PC-9 (cell line): Measurements from ENCODE around the gene ERAS. TPM values are rescaled to one million over a fixed set of nuclear protein-coding genes. Genes with fewer than 3 reads are reported as not detected.

Experiments
- BruUV-seq: library from RNA; stranded (reverse); fragments of 400-500 nt; replicated peaks from 2 replicates; lab custom pipeline; 2021; lab: Mats Ljungman, UMichigan
- CTCF ChIA-PET: fragments of 300-600 bp; sonication (Branson Sonifier 250); formaldehyde crosslinking; loops from one replicate; lab custom pipeline; 2022; ENCODE audit warnings: antibody characterized with exemption; lab: Charles Lee
- POLR2A ChIA-PET: fragments of 300-600 bp; sonication (Branson Sonifier 250); formaldehyde crosslinking; loops from one replicate; lab custom pipeline; 2022; ENCODE audit warnings: antibody characterized with exemption; ENCODE audit not compliant: unreplicated experiment; lab: Charles Lee
- DNase-seq, 2 experiments: peaks; one replicate each; pipeline versions ENCODE4 v3.0.0 to v3.0.0-alpha.2; 2015 to 2022; ENCODE audit warnings: mixed read lengths in 1 of 2
- H2AFZ ChIP-seq: fragments of 200-600 bp; sonication (generic); 2 replicates; pipeline ENCODE4 v1.8.1; 2017; ENCODE audit warnings: antibody characterized with exemption
- H3F3A ChIP-seq: fragments of 200-600 bp; sonication (generic); 2 replicates; pipeline ENCODE4 v1.8.1; 2017; ENCODE audit warnings: antibody characterized with exemption, mild to moderate bottlenecking, low read depth; ENCODE audit not compliant: insufficient read depth
- H3K27ac ChIP-seq: fragments of 200-600 bp; sonication (generic); 2 replicates; pipeline ENCODE4 v1.6.1; 2016; ENCODE audit warnings: mixed run types
- H3K27me3 ChIP-seq: fragments of 200-600 bp; sonication (generic); 2 replicates; pipeline ENCODE4 v1.6.1; 2016; ENCODE audit warnings: low read depth, mixed run types; ENCODE audit not compliant: insufficient read depth
- H3K36me3 ChIP-seq: fragments of 200-600 bp; sonication (generic); 2 replicates; pipeline ENCODE4 v1.6.1; 2016; ENCODE audit warnings: low read depth, mixed run types
- H3K4me1 ChIP-seq: fragments of 200-600 bp; sonication (generic); replicated peaks from 2 replicates; pipeline ENCODE4 v1.6.1; 2016; ENCODE audit warnings: mixed run types; ENCODE audit not compliant: insufficient read depth
- H3K4me2 ChIP-seq: fragments of 200-600 bp; sonication (generic); 2 replicates; pipeline ENCODE4 v1.6.1; 2017; ENCODE audit warnings: mixed run types
- H3K4me3 ChIP-seq: fragments of 200-600 bp; sonication (generic); 2 replicates; pipeline ENCODE4 v1.6.1; 2016; ENCODE audit warnings: mixed run types
- H3K79me2 ChIP-seq: fragments of 200-600 bp; sonication (generic); 2 replicates; pipeline ENCODE4 v1.6.1; 2017; ENCODE audit warnings: low read depth, mixed run types
- H3K9me2 ChIP-seq: fragments of 200-600 bp; sonication (generic); 2 replicates; pipeline ENCODE4 v1.8.1; 2017; ENCODE audit warnings: mild to moderate bottlenecking; ENCODE audit not compliant: insufficient read depth
- H3K9me3 ChIP-seq: fragments of 200-600 bp; sonication (generic); 2 replicates; pipeline ENCODE4 v1.8.1; 2016; ENCODE audit warnings: low read depth; ENCODE audit not compliant: insufficient read depth
- H4K20me1 ChIP-seq: fragments of 200-600 bp; sonication (generic); 2 replicates; pipeline ENCODE4 v1.8.1; 2017; ENCODE audit not compliant: insufficient read depth
- CTCF ChIP-seq: fragments of 200-600 bp; sonication (generic); conservative IDR thresholded peaks from 2 replicates; pipeline ENCODE4 v1.6.1; 2017; ENCODE audit warnings: mixed run types, antibody characterized with exemption, mild to moderate bottlenecking, moderate library complexity
- EZH2 ChIP-seq: fragments of 200-600 bp; sonication (generic); IDR thresholded peaks from 2 replicates; pipeline ENCODE4 v1.8.0; 2017; ENCODE audit warnings: antibody characterized with exemption, low read depth
- intact Hi-C: fragments of 100-400 bp; cut with micrococcal nuclease; formaldehyde crosslinking; loops from one replicate; pipeline ENCODE4 v1.10.0; 2022; ENCODE audit not compliant: unreplicated experiment
- total RNA-seq: library from RNA; stranded (reverse); gene quantifications from 2 replicates; pipeline ENCODE4 v1.2.3, GENCODE V29; 2021

Gene ERAS
- total RNA-seq, 1 experiment from 2014 or later, result not detected

- ChIA-PET POLR2A (no interaction called here), CTCF (no interaction called here)
- H3K4me1 ChIP-seq, result no peaks in the 10 kb centered on the region
- no peak for TF ChIP-seq CTCF
- no peak for TF ChIP-seq EZH2
- no peak overlapping the region for H2AFZ ChIP-seq
- no peaks in the 10 kb centered on the region for H3K79me2 ChIP-seq
- no peak overlapping the region for H3K4me3 ChIP-seq
- H4K20me1 ChIP-seq, result no peaks in the 10 kb centered on the region
- no peaks in the 10 kb centered on the region for H3K9me2 ChIP-seq
- H3K36me3 ChIP-seq, result no peaks in the 10 kb centered on the region
- DNase-seq, result no peak
- no peaks in the 10 kb centered on the region for H3K27me3 ChIP-seq
- H3K27ac ChIP-seq, result no peak overlapping the region
- BruUV-seq, result no TSS peak
- H3F3A ChIP-seq, result no peaks in the 10 kb centered on the region
- intact Hi-C loops, result no loop called here
- H3K9me3 ChIP-seq, result no peaks in the 10 kb centered on the region
- H3K4me2 ChIP-seq, result no peak overlapping the region
These were observed 752 bp downstream of the ERAS start for GRCh38 chrX:48826876-48827653.

- POLR2A ChIA-PET, result no interaction called here
- Histone ChIP-seq H3K79me2 (no peaks in the 10 kb centered on the region), H3K9me3 (no peaks in the 10 kb centered on the region), H3K27ac (no peak overlapping the region), H3K4me1 (no peaks in the 10 kb centered on the region), H2AFZ (no peak overlapping the region), H3F3A (no peaks in the 10 kb centered on the region), H3K27me3 (no peaks in the 10 kb centered on the region), H3K4me3 (no peak overlapping the region), H4K20me1 (no peaks in the 10 kb centered on the region), H3K36me3 (no peaks in the 10 kb centered on the region), H3K4me2 (no peak overlapping the region), H3K9me2 (no peaks in the 10 kb centered on the region)
- DNase-seq, result no peak
- TF ChIP-seq EZH2 (no peak), CTCF (no peak)
- no TSS peak for BruUV-seq
- intact Hi-C loops, result no loop called here
- CTCF ChIA-PET, result no interaction called here
These were observed 1.3 kb downstream of the ERAS start for GRCh38 chrX:48827654-48827968.

- no peaks in the 10 kb centered on the region for H3F3A ChIP-seq
- no peak overlapping the region for H2AFZ ChIP-seq
- no peaks in the 10 kb centered on the region for H3K36me3 ChIP-seq
- H3K4me2 ChIP-seq, result no peak overlapping the region
- ChIA-PET CTCF (no interaction called here), POLR2A (no interaction called here)
- TF ChIP-seq CTCF, result no peak
- no peak for TF ChIP-seq EZH2
- no peaks in the 10 kb centered on the region for H3K27me3 ChIP-seq
- intact Hi-C loops, result no loop called here
- no peaks in the 10 kb centered on the region for H3K9me3 ChIP-seq
- BruUV-seq, result no TSS peak
- no peaks in the 10 kb centered on the region for H3K79me2 ChIP-seq
- H3K4me3 ChIP-seq, result no peak overlapping the region
- DNase-seq, result no peak
- H3K9me2 ChIP-seq, result no peaks in the 10 kb centered on the region
- no peaks in the 10 kb centered on the region for H3K4me1 ChIP-seq
- no peak overlapping the region for H3K27ac ChIP-seq
- H4K20me1 ChIP-seq, result no peaks in the 10 kb centered on the region
These were observed 2.9 kb downstream of the ERAS start for GRCh38 chrX:48829016-48829735.
